Neural progenitor cell (in vitro differentiated cells): ENCODE measurements around the gene ZNF746.

Experiments
- EZH2 ChIP-seq: fragments of 200-600 bp; sonication (generic); IDR thresholded peaks from 2 replicates; pipeline ENCODE4 v1.6.1; 2017; ENCODE audit warnings: antibody characterized with exemption, mild to moderate bottlenecking, moderate library complexity
- TF ChIP-seq, protein P1 (sequence below): fragments of 200-600 bp; sonication (generic); IDR thresholded peaks from 2 replicates; pipeline ENCODE4 v1.5.1; 2017; ENCODE audit warnings: antibody characterized with exemption, mild to moderate bottlenecking

GRCh38 chr7:149494738-149495368 lies 2.8 kb downstream of the ZNF746 start:
- TF ChIP-seq, protein P1, sequence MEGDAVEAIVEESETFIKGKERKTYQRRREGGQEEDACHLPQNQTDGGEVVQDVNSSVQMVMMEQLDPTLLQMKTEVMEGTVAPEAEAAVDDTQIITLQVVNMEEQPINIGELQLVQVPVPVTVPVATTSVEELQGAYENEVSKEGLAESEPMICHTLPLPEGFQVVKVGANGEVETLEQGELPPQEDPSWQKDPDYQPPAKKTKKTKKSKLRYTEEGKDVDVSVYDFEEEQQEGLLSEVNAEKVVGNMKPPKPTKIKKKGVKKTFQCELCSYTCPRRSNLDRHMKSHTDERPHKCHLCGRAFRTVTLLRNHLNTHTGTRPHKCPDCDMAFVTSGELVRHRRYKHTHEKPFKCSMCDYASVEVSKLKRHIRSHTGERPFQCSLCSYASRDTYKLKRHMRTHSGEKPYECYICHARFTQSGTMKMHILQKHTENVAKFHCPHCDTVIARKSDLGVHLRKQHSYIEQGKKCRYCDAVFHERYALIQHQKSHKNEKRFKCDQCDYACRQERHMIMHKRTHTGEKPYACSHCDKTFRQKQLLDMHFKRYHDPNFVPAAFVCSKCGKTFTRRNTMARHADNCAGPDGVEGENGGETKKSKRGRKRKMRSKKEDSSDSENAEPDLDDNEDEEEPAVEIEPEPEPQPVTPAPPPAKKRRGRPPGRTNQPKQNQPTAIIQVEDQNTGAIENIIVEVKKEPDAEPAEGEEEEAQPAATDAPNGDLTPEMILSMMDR: no peak
- no peak for TF ChIP-seq EZH2
